ENCODE measurements around the gene PHLPP1. TPM values are rescaled to one million over a fixed set of nuclear protein-coding genes. Genes with fewer than 3 reads are reported as not detected.

The PHLPP1 gene
- total RNA-seq, 2 experiments from 2014 or later, result 8.2 to 8.6 TPM

GRCh38 chr18:62963507-62963906 lies 248.2 kb downstream of the PHLPP1 start:
- ChIA-PET POLR2A (no interaction called here), CTCF (interaction anchor here (0.9 to 2.3 kb wide), 3 partner anchors 19 to 377 kb away, joined by 3 to 11 read pairs (median 4); no protein-coding TSS in a partner anchor)
- Mint-ChIP-seq H3K36me3 (ENCODE audit: low read depth) (peaks cover 1% of the 10 kb centered on the region), H3K27me3 (no peaks in the 10 kb centered on the region), H3K27ac (no peak overlapping the region), H3K9me3 (no peaks in the 10 kb centered on the region), H3K4me1 (ENCODE audit: low read depth) (no peaks in the 10 kb centered on the region), H3K4me3 (no peak overlapping the region)
- TF ChIP-seq CTCF (IDR thresholded peaks at IDR 0.05), result no peak
- ATAC-seq (no peak), DNase-seq (no peak)
- intact Hi-C loops (cut with micrococcal nuclease), result no loop called here

- intact Hi-C loops (cut with micrococcal nuclease), result no loop called here
- ChIA-PET POLR2A (no interaction called here), CTCF (interaction anchor here (0.9 to 2.3 kb wide), 3 partner anchors 18 to 378 kb away, joined by 3 to 11 read pairs (median 4); no protein-coding TSS in a partner anchor)
- H3K27me3 Mint-ChIP-seq, result no peaks in the 10 kb centered on the region
- no peaks in the 10 kb centered on the region for H3K9me3 Mint-ChIP-seq
- no peak overlapping the region for H3K4me3 Mint-ChIP-seq
- DNase-seq (no peak), ATAC-seq (no peak)
- no peaks in the 10 kb centered on the region for H3K4me1 Mint-ChIP-seq (ENCODE audit: low read depth)
- no peak overlapping the region for H3K27ac Mint-ChIP-seq
- no peak for TF ChIP-seq CTCF (IDR thresholded peaks at IDR 0.05)
- no peaks in the 10 kb centered on the region for H3K36me3 Mint-ChIP-seq (ENCODE audit: low read depth)
Observed at GRCh38 chr18:62964432-62964831, 249.1 kb downstream of the PHLPP1 start.

- ChIA-PET CTCF (interaction anchor here (1.1 to 1.3 kb wide), 2 partner anchors 73 to 252 kb away, joined by 3 to 4 read pairs; partner anchors contain the start of gene PHLPP1), POLR2A (no interaction called here)
- Mint-ChIP-seq H3K27me3 (no peaks in the 10 kb centered on the region), H3K36me3 (ENCODE audit: low read depth) (peaks cover 1% of the 10 kb centered on the region), H3K4me1 (ENCODE audit: low read depth) (no peaks in the 10 kb centered on the region), H3K4me3 (no peak overlapping the region), H3K9me3 (no peaks in the 10 kb centered on the region), H3K27ac (no peak overlapping the region)
- intact Hi-C loops (cut with micrococcal nuclease), result no loop called here
- no peak for ATAC-seq
- TF ChIP-seq CTCF (IDR thresholded peaks at IDR 0.05), result no peak
- DNase-seq, result no peak
Observed at GRCh38 chr18:62967089-62967488, 251.7 kb downstream of the PHLPP1 start.

GRCh38 chr18:62973689-62974088 lies 258.3 kb downstream of the PHLPP1 start:
- no peak overlapping the region for H3K4me3 Mint-ChIP-seq
- ATAC-seq, result no peak
- ChIA-PET CTCF (interaction anchor here (2.3 kb wide), 1 partner anchor 9 kb away, joined by 14 read pairs; no protein-coding TSS in a partner anchor), POLR2A (interaction anchor here (0.5 kb wide), 1 partner anchor 53 kb away, joined by 3 read pairs; no protein-coding TSS in a partner anchor)
- H3K27ac Mint-ChIP-seq, result no peak overlapping the region
- TF ChIP-seq CTCF (IDR thresholded peaks at IDR 0.05), result no peak
- no peak for DNase-seq
- peaks cover 1% of the 10 kb centered on the region for H3K36me3 Mint-ChIP-seq (ENCODE audit: low read depth)
- no peaks in the 10 kb centered on the region for H3K9me3 Mint-ChIP-seq
- intact Hi-C loops (cut with micrococcal nuclease), result no loop called here
- no peaks in the 10 kb centered on the region for H3K27me3 Mint-ChIP-seq
- no peaks in the 10 kb centered on the region for H3K4me1 Mint-ChIP-seq (ENCODE audit: low read depth)

- Mint-ChIP-seq H3K4me1 (ENCODE audit: low read depth) (no peaks in the 10 kb centered on the region), H3K36me3 (ENCODE audit: low read depth) (peaks cover 1% of the 10 kb centered on the region), H3K4me3 (no peak overlapping the region), H3K27me3 (no peaks in the 10 kb centered on the region), H3K27ac (no peak overlapping the region), H3K9me3 (no peaks in the 10 kb centered on the region)
- TF ChIP-seq CTCF (IDR thresholded peaks at IDR 0.05), result no peak
- POLR2A ChIA-PET, result interaction anchor here (0.5 kb wide), 1 partner anchor 54 kb away, joined by 3 read pairs; no protein-coding TSS in a partner anchor
- CTCF ChIA-PET, result interaction anchor here (2.3 kb wide), 1 partner anchor 8 kb away, joined by 14 read pairs; no protein-coding TSS in a partner anchor
- intact Hi-C loops (cut with micrococcal nuclease), result no loop called here
- DNase-seq (no peak), ATAC-seq (no peak)
Observed at GRCh38 chr18:62974388-62974787, 259.0 kb downstream of the PHLPP1 start.

All from activated CD8-positive, alpha-beta T cell treated with anti-CD3 and anti-CD28 coated beads for 36 hours (primary cell).